Measurements from ENCODE around the gene WNT1.

DNA sequence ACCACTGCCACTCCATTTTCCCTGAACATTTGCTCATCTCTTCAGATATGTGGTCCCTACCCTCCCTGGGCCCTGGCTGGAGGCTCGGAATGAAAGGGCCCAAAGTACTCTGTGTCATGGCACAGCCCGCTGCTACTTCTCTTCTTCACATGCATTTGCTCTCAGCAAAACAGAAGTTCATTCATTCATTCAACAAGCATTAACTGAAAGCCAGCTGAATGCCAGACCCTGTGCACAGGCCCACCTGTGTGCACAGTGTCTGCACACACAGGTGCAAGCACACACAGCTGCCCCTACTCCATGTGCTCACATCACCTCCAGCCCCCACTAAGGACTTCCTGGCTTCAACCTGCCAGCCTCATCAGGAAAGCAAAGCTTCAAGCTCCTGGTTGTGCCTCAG, 7.8 kb downstream of the WNT1 start:
- TF ChIP-seq, protein P1, sequence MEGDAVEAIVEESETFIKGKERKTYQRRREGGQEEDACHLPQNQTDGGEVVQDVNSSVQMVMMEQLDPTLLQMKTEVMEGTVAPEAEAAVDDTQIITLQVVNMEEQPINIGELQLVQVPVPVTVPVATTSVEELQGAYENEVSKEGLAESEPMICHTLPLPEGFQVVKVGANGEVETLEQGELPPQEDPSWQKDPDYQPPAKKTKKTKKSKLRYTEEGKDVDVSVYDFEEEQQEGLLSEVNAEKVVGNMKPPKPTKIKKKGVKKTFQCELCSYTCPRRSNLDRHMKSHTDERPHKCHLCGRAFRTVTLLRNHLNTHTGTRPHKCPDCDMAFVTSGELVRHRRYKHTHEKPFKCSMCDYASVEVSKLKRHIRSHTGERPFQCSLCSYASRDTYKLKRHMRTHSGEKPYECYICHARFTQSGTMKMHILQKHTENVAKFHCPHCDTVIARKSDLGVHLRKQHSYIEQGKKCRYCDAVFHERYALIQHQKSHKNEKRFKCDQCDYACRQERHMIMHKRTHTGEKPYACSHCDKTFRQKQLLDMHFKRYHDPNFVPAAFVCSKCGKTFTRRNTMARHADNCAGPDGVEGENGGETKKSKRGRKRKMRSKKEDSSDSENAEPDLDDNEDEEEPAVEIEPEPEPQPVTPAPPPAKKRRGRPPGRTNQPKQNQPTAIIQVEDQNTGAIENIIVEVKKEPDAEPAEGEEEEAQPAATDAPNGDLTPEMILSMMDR (IDR thresholded peaks at IDR 0.05): no peak
- no peak for TF ChIP-seq POLR2A (IDR thresholded peaks at IDR 0.05)
